GM19452 (cell line): ENCODE measurements around the gene ZFP90.

ENCODE experiments used
- ATAC-seq: cut with Tn5 transposase; IDR thresholded peaks from one replicate; pipeline ENCODE4 v1.9.1; 2021; ENCODE audit not compliant: unreplicated experiment

Gene ZFP90

DNA sequence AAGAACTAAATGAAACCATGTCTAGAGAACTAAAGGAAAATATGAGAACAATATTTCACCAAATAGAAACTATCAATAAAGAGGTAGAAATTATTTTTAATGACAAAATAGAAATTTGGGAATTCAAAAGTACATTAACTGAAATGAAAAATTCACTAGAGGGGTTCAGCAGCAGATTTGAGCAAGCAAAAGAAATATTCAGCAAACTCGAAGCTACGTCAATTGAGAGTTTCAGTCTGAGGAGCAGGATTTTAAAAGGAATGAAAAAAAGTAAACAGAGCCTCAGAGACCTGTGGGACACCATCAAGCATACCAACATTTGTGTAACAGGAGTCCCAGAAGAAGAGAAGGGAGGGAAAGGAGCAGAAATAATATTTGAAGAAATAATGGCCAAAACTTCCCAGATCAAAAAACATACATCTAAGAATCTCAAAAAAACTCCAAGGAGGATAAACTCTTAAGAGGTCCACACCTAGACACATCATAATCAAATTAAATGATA lies 38.3 kb downstream of the ZFP90 start:
- ATAC-seq, result no peak

DNA sequence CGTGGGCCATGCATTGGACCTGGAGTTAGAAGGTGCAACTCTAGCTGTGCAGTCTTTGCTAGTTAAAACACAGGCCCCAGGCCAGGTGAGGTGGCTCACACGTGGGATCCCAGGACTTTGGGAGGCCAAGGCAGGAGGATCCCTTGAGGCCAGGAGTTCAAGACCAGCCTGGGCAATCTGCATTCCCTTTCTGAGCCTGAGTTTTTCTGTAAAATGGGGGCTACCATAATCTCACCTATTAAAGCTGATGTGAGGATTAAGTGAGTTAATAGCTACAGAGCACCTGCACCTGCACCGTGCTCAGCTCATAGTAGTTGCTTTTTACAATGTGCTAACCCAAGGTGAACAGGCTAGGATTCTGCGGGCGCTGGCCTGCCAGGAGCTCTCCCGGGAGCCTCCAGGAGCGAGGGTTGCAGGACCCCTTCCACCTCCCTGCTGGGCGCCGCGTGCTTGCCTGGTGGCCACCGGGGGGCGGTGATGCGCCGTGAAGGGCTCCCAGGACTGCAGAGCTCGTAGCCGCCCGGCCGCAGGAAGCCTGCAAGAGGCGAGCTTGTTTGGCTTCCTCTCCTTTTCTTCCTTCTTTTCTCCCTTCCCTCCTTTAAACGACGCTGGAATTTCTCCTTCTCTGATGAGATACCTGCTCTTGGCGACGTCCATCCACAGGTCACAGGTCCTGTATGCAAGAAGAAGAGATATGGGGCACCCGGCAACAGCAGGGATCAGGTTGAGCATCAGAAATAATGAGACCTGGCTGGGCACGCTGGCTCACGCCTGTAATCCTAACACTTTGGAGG lies 51.3 kb downstream of the ZFP90 start:
- no peak for ATAC-seq

DNA sequence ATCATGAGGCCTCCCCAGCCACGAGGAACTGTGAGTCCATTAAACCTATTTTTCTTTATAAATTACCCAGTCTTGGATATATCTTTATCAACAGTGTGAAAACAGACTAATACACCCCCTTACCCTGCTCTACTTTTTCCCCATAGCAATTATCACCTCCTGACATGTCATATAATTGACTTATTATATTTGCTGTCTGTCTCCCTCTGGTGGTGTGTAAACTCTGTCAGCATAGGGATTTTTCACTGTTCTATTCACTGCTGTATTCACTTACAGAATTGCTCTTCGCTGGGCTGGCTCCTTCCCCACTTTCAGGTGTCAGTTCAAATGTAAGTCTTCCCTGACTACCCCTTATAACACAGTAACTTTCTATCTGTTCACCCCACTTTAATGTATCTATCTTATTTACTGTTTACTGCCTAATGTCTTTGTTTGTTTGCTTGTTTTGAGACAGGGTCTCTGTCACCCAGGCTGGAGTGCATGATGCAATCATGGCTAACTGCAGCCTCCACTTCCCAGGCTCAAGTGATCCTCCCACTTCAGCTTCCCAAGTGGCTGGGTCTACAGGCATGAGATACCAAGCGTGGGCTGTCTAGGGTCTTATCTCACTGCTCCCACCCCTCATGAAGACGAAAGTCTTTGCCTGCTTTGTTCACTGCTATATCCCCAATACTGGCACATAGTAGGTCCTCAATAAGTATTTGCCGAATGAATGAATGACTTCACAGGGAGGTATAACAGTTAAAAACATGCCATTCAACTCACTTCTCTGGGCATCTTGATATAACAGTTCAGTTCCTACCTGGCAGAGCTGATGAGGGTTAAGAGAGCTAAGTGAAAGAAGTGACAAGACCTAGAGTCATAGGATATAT lies 53.6 kb downstream of the ZFP90 start:
- ATAC-seq, result no peak

DNA sequence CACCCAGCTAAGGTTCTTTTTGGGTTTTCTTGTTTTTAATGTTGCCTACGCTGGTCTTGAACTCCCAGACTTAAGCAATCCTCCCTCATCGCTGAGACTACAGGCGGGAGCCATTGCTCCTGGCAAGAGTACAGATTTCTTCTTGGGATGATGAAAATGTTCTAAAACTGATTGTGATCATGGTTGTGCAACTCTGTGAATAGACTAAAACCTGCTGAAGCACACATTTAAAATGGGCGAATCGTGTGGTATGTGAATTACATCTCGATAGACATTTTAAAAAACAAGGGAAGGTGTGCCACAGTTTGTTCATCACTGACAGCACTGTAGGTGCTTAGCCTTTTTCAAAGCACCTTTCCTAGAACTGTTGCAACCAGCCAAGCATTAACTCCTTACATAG lies 57.2 kb downstream of the ZFP90 start:
- no peak for ATAC-seq

DNA sequence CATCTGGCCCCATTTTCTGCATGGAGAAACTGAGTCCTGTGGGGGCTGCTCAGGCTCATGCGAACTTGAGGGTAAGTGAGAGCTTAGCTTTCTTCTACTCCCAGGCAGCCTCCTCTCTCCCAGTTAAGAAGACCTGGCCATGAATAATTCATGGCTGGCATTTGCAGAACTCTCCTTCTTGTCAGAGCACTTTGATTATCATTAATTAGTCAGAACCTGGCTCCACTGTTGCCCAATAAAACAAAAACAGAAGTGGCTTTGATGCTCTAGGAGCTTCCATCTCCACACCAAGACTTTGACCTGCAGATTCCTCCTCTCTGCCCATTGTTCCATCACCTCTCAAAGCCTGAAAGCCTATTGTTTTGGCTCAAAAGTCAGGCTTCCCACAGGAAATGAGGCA lies 60.5 kb downstream of the ZFP90 start:
- ATAC-seq, result no peak

DNA sequence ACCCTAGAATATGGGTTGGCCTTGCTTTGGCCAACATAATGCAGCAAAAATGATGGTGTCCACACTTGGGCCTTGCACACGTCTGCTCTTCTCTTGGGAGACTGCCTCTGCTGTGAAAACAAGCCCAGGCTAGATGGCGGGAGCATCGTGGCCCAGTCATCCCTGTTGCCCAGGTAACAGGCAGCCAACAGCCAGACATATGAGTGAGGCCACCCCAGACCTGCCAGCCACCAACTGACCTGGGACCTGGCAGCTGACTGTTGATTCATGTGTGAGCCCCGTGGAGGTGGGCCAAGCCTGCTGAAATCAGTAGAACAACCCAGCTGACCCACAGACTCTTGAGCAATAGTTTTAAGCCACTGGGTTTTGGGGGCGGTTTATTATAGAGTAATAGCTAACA lies 66.7 kb downstream of the ZFP90 start:
- no peak for ATAC-seq

DNA sequence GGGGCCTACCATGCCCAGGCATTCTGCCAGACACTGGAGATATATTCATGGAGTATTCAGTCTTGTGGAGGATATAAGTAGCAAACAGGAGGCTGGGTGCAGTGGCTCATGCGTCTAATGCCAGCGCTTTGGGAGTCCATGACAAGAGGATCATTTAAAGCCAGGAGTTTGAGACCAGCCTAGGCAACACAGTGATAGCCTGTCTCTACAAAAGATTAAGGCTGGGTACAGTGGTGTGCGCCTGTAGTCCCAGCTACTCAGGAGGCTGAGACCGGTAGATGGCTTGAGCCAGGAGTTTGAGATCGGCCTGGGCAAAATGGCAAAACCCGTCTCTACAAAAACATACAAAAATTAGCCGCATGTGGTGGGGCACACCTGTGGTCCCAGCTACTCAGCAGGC lies 68.4 kb downstream of the ZFP90 start:
- no peak for ATAC-seq

DNA sequence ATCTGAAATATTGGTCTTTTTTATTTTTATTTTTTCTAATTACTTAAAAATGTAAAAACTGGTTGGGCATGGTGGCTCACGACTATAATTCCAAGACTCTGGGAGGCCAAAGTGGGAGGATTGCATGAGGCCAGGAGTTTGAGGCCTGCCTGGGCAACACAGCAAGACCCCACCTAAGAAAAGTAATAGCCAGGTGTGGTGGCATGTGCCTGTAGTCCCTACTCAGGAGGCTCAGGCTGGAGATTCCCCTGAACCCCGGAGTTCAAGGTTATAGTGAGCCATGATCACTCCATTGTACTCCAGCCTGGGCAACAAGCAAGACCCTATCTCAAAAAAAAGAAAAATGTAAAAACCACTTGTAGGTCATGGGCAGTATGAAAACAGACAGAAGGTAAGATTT lies 69.2 kb downstream of the ZFP90 start:
- ATAC-seq, result no peak

DNA sequence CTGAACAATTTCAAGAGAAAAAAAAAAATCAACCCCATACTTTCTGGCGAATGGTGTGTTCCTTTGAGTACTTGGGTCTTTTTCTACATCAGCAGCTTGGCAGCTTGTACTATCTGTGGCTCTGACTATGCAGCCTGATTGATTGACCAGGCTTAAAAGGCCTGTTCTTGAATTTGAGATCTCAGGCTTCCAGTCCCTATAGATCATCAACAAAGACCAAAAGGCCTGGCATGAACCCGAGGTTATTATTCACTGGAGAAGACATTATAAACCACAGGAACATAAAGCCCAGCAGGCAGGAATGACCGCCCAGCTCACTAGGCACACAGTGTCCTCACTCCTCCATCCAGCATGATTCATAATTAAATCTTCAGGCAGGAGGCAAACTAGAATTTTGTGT lies 73.9 kb downstream of the ZFP90 start:
- ATAC-seq, result no peak

DNA sequence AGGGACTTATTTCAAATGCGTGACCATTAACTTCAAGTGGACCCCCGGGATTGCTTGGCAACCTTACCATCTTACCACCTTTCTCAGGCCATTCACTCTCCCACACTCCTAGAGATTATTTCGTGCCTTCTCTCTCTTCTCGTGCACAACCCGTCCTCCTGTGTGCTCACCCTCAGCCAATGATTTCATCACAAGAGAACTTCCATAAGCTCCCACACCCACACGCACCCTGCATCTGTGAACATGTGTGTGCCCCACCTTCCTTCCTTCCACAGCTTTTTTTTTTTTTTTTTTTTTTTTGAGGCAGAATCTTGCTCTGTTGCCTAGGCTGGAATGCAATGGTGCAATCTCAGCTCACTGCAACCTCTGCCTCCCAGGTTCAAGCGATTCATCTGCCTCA lies 78.6 kb downstream of the ZFP90 start:
- no peak for ATAC-seq
